Measurements from ENCODE around the gene SLC44A4.

- no peak for TF ChIP-seq CTCF (conservative IDR thresholded peaks at IDR 0.05; ENCODE audit: low read depth, low read length)
- no peak for TF ChIP-seq EZH2 (IDR thresholded peaks at IDR 0.05; ENCODE audit: low read length, unreplicated experiment)
- TF ChIP-seq EZH2phosphoT487 (IDR thresholded peaks at IDR 0.05; ENCODE audit: borderline replicate concordance, low read length) = no peak
These were observed 9.5 kb downstream of the SLC44A4 start for GRCh38 chr6:31869343-31869742.
